Lower leg skin (tissue), 3 donors: ENCODE results near the gene DAD1.

Source experiments
- POLR2A ChIP-seq, 2 donors: fragments of 450-650 bp; IDR thresholded peaks; one replicate each; pipeline ENCODE4 v1.6.1; 2016 to 2017; ENCODE audit warnings: antibody characterized with exemption in 2 of 2, mild to moderate bottlenecking in 1 of 2, moderate library complexity in 1 of 2
- TF ChIP-seq, protein P1 (sequence below), 3 donors: fragments of 450-650 bp; IDR thresholded peaks; one replicate each; pipeline ENCODE4 v1.5.1; 2016; ENCODE audit warnings: antibody characterized with exemption in 3 of 3, mild to moderate bottlenecking in 3 of 3, moderate library complexity in 2 of 3

DNA sequence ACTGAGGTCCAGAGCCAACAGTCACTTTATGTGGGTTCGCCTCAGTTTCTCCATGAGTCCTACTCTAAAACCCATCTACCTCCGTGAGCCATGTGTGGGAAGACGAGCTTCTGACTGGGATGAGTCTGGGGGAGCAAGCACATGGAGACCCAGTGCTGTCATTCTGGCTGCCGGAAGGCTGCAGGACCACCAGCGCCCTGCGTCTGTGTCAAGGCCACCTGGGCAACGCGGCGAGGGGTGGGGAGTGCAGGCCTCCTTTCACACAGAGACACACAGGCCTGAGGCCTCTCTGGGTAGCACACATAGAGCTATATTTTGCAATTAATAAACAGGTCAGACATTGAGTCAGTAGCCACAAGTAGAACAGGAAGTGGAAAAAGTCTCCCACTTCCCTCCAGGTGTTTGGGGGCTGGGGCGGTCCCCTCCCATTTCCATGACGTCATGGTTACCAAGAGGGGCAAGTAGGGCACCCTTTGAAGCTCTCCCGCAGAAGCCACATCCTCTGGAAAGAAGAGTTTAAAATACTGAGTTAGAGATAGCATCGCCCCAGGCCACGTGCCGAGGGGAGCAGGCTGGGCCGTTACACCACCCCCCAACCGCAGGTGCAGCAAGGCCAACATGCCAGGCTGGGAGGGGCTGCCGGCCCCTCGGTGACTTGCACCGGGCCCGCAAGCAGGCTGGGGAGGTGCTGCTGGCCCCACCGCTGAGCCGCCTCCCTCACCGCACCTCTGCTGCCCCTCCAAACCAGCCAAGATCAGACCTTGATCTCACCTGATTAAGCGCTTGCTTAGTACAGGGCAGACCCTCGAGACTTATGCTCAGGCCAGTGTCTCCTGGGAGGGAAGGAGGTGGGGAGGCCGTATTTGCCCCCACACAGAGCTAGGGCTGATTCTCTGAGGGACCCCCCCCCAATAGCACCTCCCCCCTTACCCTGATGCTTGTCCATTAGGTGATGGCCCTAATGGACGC, 32.7 kb downstream of the DAD1 start:
- TF ChIP-seq, protein P1, sequence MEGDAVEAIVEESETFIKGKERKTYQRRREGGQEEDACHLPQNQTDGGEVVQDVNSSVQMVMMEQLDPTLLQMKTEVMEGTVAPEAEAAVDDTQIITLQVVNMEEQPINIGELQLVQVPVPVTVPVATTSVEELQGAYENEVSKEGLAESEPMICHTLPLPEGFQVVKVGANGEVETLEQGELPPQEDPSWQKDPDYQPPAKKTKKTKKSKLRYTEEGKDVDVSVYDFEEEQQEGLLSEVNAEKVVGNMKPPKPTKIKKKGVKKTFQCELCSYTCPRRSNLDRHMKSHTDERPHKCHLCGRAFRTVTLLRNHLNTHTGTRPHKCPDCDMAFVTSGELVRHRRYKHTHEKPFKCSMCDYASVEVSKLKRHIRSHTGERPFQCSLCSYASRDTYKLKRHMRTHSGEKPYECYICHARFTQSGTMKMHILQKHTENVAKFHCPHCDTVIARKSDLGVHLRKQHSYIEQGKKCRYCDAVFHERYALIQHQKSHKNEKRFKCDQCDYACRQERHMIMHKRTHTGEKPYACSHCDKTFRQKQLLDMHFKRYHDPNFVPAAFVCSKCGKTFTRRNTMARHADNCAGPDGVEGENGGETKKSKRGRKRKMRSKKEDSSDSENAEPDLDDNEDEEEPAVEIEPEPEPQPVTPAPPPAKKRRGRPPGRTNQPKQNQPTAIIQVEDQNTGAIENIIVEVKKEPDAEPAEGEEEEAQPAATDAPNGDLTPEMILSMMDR (IDR thresholded peaks at IDR 0.05), result no peak
- no peak for TF ChIP-seq POLR2A (IDR thresholded peaks at IDR 0.05)
